ENCODE data around the gene WWC1.
"Not testable (repeated sequence)": the region's sequence is repeated elsewhere in the genome, so short reads cannot be mapped to it uniquely, and the experiment has no call there.

The WWC1 gene

GRCh38 chr5:168411871-168412270 is 120.4 kb downstream of the WWC1 start:
- DNase-seq (ENCODE audit: low read depth in 2 of 2): no peak

- no peak for DNase-seq (ENCODE audit: low read depth in 2 of 2)
These were observed 121.6 kb downstream of the WWC1 start for GRCh38 chr5:168413062-168413461.

GRCh38 chr5:168413596-168413995 is 122.2 kb downstream of the WWC1 start:
- DNase-seq (ENCODE audit: low read depth in 2 of 2): no peak

- DNase-seq (ENCODE audit: low read depth in 2 of 2): no peak
These were observed 124.0 kb downstream of the WWC1 start for GRCh38 chr5:168415401-168415800.

- DNase-seq (ENCODE audit: low read depth in 2 of 2): no peak
These were observed 124.5 kb downstream of the WWC1 start for GRCh38 chr5:168415971-168416370.

- no peak for DNase-seq (ENCODE audit: low read depth in 2 of 2)
These were observed 126.4 kb downstream of the WWC1 start for GRCh38 chr5:168417731-168418429.

GRCh38 chr5:168420461-168420860 is 129.0 kb downstream of the WWC1 start:
- DNase-seq (ENCODE audit: low read depth in 2 of 2): no peak

GRCh38 chr5:168422431-168422830 is 131.0 kb downstream of the WWC1 start:
- no peak for DNase-seq (ENCODE audit: low read depth in 2 of 2)

GRCh38 chr5:168423478-168423877 is 132.0 kb downstream of the WWC1 start:
- no peak for DNase-seq (ENCODE audit: low read depth in 2 of 2)

GRCh38 chr5:168423971-168424370 is 132.5 kb downstream of the WWC1 start:
- no peak for DNase-seq (ENCODE audit: low read depth in 2 of 2)

GRCh38 chr5:168424594-168425323 is 133.3 kb downstream of the WWC1 start:
- no peak for DNase-seq (ENCODE audit: low read depth in 2 of 2)

GRCh38 chr5:168426007-168426863 is 134.8 kb downstream of the WWC1 start:
- DNase-seq (ENCODE audit: low read depth in 2 of 2): no peak

GRCh38 chr5:168426864-168427172 is 135.4 kb downstream of the WWC1 start:
- DNase-seq (ENCODE audit: low read depth in 2 of 2): no peak

- DNase-seq (ENCODE audit: low read depth in 2 of 2): no peak
These were observed 135.8 kb downstream of the WWC1 start for GRCh38 chr5:168427224-168427623.

GRCh38 chr5:168428552-168428951 is 137.1 kb downstream of the WWC1 start:
- no peak for DNase-seq (ENCODE audit: low read depth in 2 of 2)

- DNase-seq (ENCODE audit: low read depth in 2 of 2): no peak
These were observed 138.9 kb downstream of the WWC1 start for GRCh38 chr5:168430296-168430695.

- DNase-seq (ENCODE audit: low read depth in 2 of 2): no peak
These were observed 141.5 kb downstream of the WWC1 start for GRCh38 chr5:168432903-168433302.

- DNase-seq (ENCODE audit: low read depth in 2 of 2): no peak
These were observed 142.6 kb downstream of the WWC1 start for GRCh38 chr5:168434001-168434400.

GRCh38 chr5:168434746-168435321 is 143.4 kb downstream of the WWC1 start:
- no peak for DNase-seq (ENCODE audit: low read depth in 2 of 2)

- not testable (repeated sequence) for DNase-seq (ENCODE audit: low read depth in 2 of 2)
These were observed 143.9 kb downstream of the WWC1 start for GRCh38 chr5:168435340-168435739.

GRCh38 chr5:168438349-168438748 is 146.9 kb downstream of the WWC1 start:
- DNase-seq (ENCODE audit: low read depth in 2 of 2): no peak

GRCh38 chr5:168443533-168443932 is 152.1 kb downstream of the WWC1 start:
- no peak for DNase-seq (ENCODE audit: low read depth in 2 of 2)

All from stimulated activated CD8-positive, alpha-beta memory T cell treated with anti-CD3 and anti-CD28 coated beads, Interleukin-7, amount 100 ng/mL, for 4 hours (primary cell).